Right lobe of liver (tissue), 4 donors: ENCODE data around the gene PDHA2.

Source experiments
- CTCF ChIP-seq, 4 donors: fragments of 200-600 bp in 3 of 4; fragments of 450-650 bp in 1 of 4; IDR thresholded peaks; one replicate each; pipeline versions ENCODE4 v1.5.1 to v1.8.0; 2016 to 2022; ENCODE audit warnings: antibody characterized with exemption in 4 of 4, mild to moderate bottlenecking in 2 of 4
- POLR2A ChIP-seq: fragments of 450-650 bp; IDR thresholded peaks from one replicate; pipeline ENCODE4 v1.6.1; 2017; ENCODE audit warnings: antibody characterized with exemption, mild to moderate bottlenecking
- donor health status: DM: no; HTN: no; CAD: no.
- donor health status: DM: no; HTN: no; CAD: no.
- donor health status: DM: no; HTN: yes; CAD: no.

- TF ChIP-seq CTCF (IDR thresholded peaks at IDR 0.05) (no peak), POLR2A (no peak)
Observed at GRCh38 chr4:95835672-95836071, 4.2 kb upstream of the PDHA2 start.
